H1 (cell line): ENCODE measurements around the gene DES.

Experiments
- CBX5 ChIP-seq: fragments of 300-800, 300-1000 bp; sonication (generic); IDR thresholded peaks from 2 replicates; pipeline ENCODE4 v1.7.1; 2016; ENCODE audit warnings: antibody characterized with exemption, low read length, low read depth
- CTBP2 ChIP-seq: IDR thresholded peaks from 2 replicates; pipeline ENCODE4 v1.7.0; 2011; ENCODE audit warnings: borderline replicate concordance, mild to moderate bottlenecking, moderate library complexity, mixed read lengths, low read length; ENCODE audit not compliant: insufficient read depth, insufficient read length
- EP300 ChIP-seq, 2 experiments: IDR thresholded peaks; 1 replicate in 1 of 2; 2 replicates in 1 of 2; pipeline ENCODE4 v1.6.1; 2011 to 2012; ENCODE audit warnings: low read depth in 2 of 2, low read length in 2 of 2, mild to moderate bottlenecking in 2 of 2, borderline replicate concordance in 1 of 2, inconsistent platforms in 1 of 2, moderate library complexity in 1 of 2
- EZH2 ChIP-seq: fragments of 200-600 bp; sonication (generic); IDR thresholded peaks from 2 replicates; pipeline ENCODE4 v1.7.1; 2012; ENCODE audit warnings: low read depth, mild to moderate bottlenecking, moderate library complexity, low read length, inconsistent platforms; ENCODE audit not compliant: severe bottlenecking
- HDAC6 ChIP-seq: IDR thresholded peaks from one replicate; pipeline ENCODE4 v1.7.1; 2012; ENCODE audit warnings: low read depth, mild to moderate bottlenecking, inconsistent platforms, low read length, moderate library complexity
- NRF1 ChIP-seq: IDR thresholded peaks from 2 replicates; pipeline ENCODE4 v1.6.1; 2011; ENCODE audit warnings: mild to moderate bottlenecking, low read depth, low read length, improper control_type of control experiment
- PHF8 ChIP-seq: fragments of 200-600 bp; sonication (generic); conservative IDR thresholded peaks from 2 replicates; pipeline ENCODE4 v1.7.1; 2012; ENCODE audit warnings: low read depth, mild to moderate bottlenecking, inconsistent platforms, low read length, moderate library complexity
- POLR2A ChIP-seq, 2 experiments: IDR thresholded peaks; 1 replicate in 1 of 2; 2 replicates in 1 of 2; pipeline ENCODE4 v1.6.1; 2011; ENCODE audit warnings: low read depth in 2 of 2, low read length in 2 of 2, mild to moderate bottlenecking in 2 of 2; ENCODE audit errors: control extremely low read depth in 1 of 2
- POLR2AphosphoS5 ChIP-seq: IDR thresholded peaks from 2 replicates; pipeline ENCODE4 v1.6.1; 2011; ENCODE audit warnings: low read depth, low read length
- SIN3A ChIP-seq, 2 experiments: IDR thresholded peaks in 1 of 2; conservative IDR thresholded peaks in 1 of 2; 2 replicates each; pipeline ENCODE4 v1.6.1; 2011 to 2012; ENCODE audit warnings: low read length in 2 of 2, improper control_type of control experiment in 1 of 2, low read depth in 1 of 2, mild to moderate bottlenecking in 1 of 2
- SP2 ChIP-seq: IDR thresholded peaks from 2 replicates; pipeline ENCODE4 v1.6.1; 2012; ENCODE audit warnings: mild to moderate bottlenecking, low read length, inconsistent platforms
- TAF1 ChIP-seq: IDR thresholded peaks from 2 replicates; pipeline ENCODE4 v1.6.1; 2011; ENCODE audit warnings: mild to moderate bottlenecking, low read depth, low read length
- ZNF274 ChIP-seq: IDR thresholded peaks from 2 replicates; pipeline ENCODE4 v1.7.0; 2012; ENCODE audit warnings: low read length, borderline replicate concordance; ENCODE audit errors: extremely low read depth
- TF ChIP-seq, protein P1 (sequence below), 3 experiments: IDR thresholded peaks; 1 replicate in 2 of 3; 2 replicates in 1 of 3; pipeline versions ENCODE4 v1.5.1 to v1.6.1; 2011; ENCODE audit warnings: low read length in 3 of 3, mild to moderate bottlenecking in 3 of 3, inconsistent platforms in 2 of 3, low read depth in 1 of 3, moderate library complexity in 1 of 3; ENCODE audit not compliant: insufficient read depth in 1 of 3; ENCODE audit errors: control extremely low read depth in 1 of 3

DNA sequence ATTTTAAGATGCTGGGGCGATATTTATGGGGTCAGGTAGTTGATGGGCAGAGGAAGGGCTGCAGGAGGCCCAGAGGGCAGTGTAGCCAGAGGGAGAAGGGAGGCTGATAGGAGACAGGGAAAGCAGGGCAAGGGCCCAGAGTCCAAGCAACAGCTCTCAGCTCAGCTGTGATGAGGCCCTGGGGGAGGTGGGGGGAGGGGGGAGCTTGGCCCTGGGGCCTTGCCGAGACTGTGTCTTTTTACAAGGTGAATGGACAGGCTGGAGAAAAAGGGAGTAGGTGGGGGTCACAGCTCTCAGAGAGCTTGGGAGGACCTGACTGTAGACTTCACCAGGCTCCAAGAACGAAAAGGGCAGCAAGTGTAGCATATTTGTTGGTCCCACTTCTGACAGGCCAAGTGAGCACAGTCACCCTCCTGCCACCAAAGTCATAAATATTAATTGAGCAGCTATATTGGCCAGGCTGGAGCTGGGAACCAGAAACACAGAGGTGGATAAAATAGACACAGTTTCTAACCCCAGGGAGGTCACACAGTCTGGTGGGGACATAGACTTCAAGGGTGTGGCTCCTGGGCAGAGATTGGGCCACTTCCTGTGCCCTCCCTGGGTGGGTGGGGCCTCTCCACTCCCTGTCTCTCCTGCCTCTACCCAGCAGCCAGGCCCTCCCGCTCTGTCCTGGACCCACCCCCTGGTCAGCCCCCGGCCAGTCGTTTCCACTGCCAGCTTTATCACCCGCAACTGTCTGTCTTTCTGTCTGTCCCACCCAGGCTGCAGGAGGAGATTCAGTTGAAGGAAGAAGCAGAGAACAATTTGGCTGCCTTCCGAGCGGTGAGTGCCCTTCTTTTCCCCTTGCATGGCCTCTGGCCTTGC is 1.4 kb downstream of the DES start:
- TF ChIP-seq, protein P1, sequence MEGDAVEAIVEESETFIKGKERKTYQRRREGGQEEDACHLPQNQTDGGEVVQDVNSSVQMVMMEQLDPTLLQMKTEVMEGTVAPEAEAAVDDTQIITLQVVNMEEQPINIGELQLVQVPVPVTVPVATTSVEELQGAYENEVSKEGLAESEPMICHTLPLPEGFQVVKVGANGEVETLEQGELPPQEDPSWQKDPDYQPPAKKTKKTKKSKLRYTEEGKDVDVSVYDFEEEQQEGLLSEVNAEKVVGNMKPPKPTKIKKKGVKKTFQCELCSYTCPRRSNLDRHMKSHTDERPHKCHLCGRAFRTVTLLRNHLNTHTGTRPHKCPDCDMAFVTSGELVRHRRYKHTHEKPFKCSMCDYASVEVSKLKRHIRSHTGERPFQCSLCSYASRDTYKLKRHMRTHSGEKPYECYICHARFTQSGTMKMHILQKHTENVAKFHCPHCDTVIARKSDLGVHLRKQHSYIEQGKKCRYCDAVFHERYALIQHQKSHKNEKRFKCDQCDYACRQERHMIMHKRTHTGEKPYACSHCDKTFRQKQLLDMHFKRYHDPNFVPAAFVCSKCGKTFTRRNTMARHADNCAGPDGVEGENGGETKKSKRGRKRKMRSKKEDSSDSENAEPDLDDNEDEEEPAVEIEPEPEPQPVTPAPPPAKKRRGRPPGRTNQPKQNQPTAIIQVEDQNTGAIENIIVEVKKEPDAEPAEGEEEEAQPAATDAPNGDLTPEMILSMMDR (IDR thresholded peaks at IDR 0.05; ENCODE audit: control extremely low read depth in 1 of 3, insufficient read depth in 1 of 3, low read depth in 1 of 3, low read length in 3 of 3) = no peak
- no peak for TF ChIP-seq TAF1
- TF ChIP-seq HDAC6 = no peak
- no peak for TF ChIP-seq CBX5
- TF ChIP-seq POLR2A (IDR thresholded peaks at IDR 0.05; ENCODE audit: control extremely low read depth in 1 of 2, low read depth in 2 of 2, low read length in 2 of 2) = no peak
- no peak for TF ChIP-seq SP2
- TF ChIP-seq PHF8 = no peak
- TF ChIP-seq NRF1 = no peak
- TF ChIP-seq EZH2 = no peak
- no peak for TF ChIP-seq CTBP2
- TF ChIP-seq POLR2AphosphoS5 = no peak
- no peak for TF ChIP-seq SIN3A (conservative IDR thresholded peaks at IDR 0.05 in 1 of 2, IDR thresholded peaks at IDR 0.05 in 1 of 2; ENCODE audit: low read depth in 1 of 2, low read length in 2 of 2)
- no peak for TF ChIP-seq EP300 (IDR thresholded peaks at IDR 0.05; ENCODE audit: borderline replicate concordance in 1 of 2, low read depth in 2 of 2, low read length in 2 of 2)
- no peak for TF ChIP-seq ZNF274
